CD14-positive monocyte (primary cell): ENCODE measurements around the gene TRIM42. TPM values are rescaled to one million over a fixed set of nuclear protein-coding genes. Genes with fewer than 3 reads are reported as not detected.

Experiments
- DNase-seq, 3 donors: peaks; one replicate each; pipeline ENCODE4 v3.0.0-alpha.2; 2011 to 2022
- H2AFZ ChIP-seq: 2 replicates; pipeline ENCODE4 v1.6.0; 2012; ENCODE audit warnings: mild to moderate bottlenecking, low read depth, low read length, inconsistent platforms; ENCODE audit not compliant: insufficient read depth, poor library complexity, severe bottlenecking
- H3K27ac ChIP-seq, 2 donors: 1 replicate in 1 of 2; 2 replicates in 1 of 2; pipeline ENCODE4 v1.5.1; 2012 to 2013; ENCODE audit warnings: low read length in 2 of 2, control low read depth in 1 of 2, inconsistent platforms in 1 of 2, low read depth in 1 of 2, mild to moderate bottlenecking in 1 of 2
- H3K27me3 ChIP-seq, 2 donors: one replicate each; pipeline versions ENCODE4 v1.6.0 to v1.6.1; 2011 to 2013; ENCODE audit warnings: low read length in 2 of 2; ENCODE audit not compliant: control insufficient read depth in 2 of 2, insufficient read depth in 2 of 2
- H3K36me3 ChIP-seq, 2 donors: replicated peaks in 1 of 2; 1 replicate in 1 of 2; 2 replicates in 1 of 2; pipeline versions ENCODE4 v1.5.1 to v1.6.1; 2012 to 2013; ENCODE audit warnings: low read length in 2 of 2, control low read depth in 1 of 2, inconsistent platforms in 1 of 2, mild to moderate bottlenecking in 1 of 2; ENCODE audit not compliant: insufficient read depth in 2 of 2, control insufficient read depth in 1 of 2
- H3K4me1 ChIP-seq, 2 donors: 1 replicate in 1 of 2; 2 replicates in 1 of 2; pipeline versions ENCODE4 v1.5.1 to v1.6.1; 2012 to 2013; ENCODE audit warnings: low read length in 2 of 2, control low read depth in 1 of 2, inconsistent platforms in 1 of 2, mild to moderate bottlenecking in 1 of 2, moderate library complexity in 1 of 2; ENCODE audit not compliant: insufficient read depth in 2 of 2, control insufficient read depth in 1 of 2
- H3K4me2 ChIP-seq: replicated peaks from 2 replicates; pipeline ENCODE3; 2012; ENCODE audit warnings: low read length, moderate library complexity, mild to moderate bottlenecking; ENCODE audit not compliant: poor library complexity, severe bottlenecking; ENCODE audit errors: extremely low read depth
- H3K4me3 ChIP-seq, 3 experiments: fragments of 200-600 bp in 1 of 3; sonication (generic) in 1 of 3; replicated peaks in 1 of 3; 1 replicate in 2 of 3; 2 replicates in 1 of 3; pipeline ENCODE4 v1.5.1; 2011 to 2013; ENCODE audit warnings: low read length in 3 of 3, mild to moderate bottlenecking in 3 of 3, control low read depth in 2 of 3, low read depth in 2 of 3, inconsistent platforms in 1 of 3, moderate library complexity in 1 of 3
- H3K79me2 ChIP-seq: 2 replicates; pipeline ENCODE4 v1.6.0; 2012; ENCODE audit warnings: mild to moderate bottlenecking, control low read depth, inconsistent platforms, low read length, moderate library complexity; ENCODE audit not compliant: insufficient read depth
- H3K9ac ChIP-seq: 2 replicates; pipeline ENCODE4 v1.6.0; 2017; ENCODE audit warnings: low read length, mild to moderate bottlenecking; ENCODE audit not compliant: insufficient read depth, poor library complexity, severe bottlenecking
- H3K9me3 ChIP-seq, 2 donors: replicated peaks in 1 of 2; 1 replicate in 1 of 2; 2 replicates in 1 of 2; pipeline versions ENCODE4 v1.5.1 to v1.6.1; 2012 to 2013; ENCODE audit warnings: low read length in 2 of 2, control low read depth in 1 of 2; ENCODE audit not compliant: control insufficient read depth in 1 of 2, insufficient read depth in 1 of 2
- H4K20me1 ChIP-seq: 2 replicates; pipeline ENCODE4 v1.6.0; 2012; ENCODE audit warnings: mild to moderate bottlenecking, low read length, control low read depth, moderate library complexity; ENCODE audit not compliant: insufficient read depth
- H3K27ac Mint-ChIP-seq, 7 donors: one replicate each; pipeline ENCODE4 v1.8.0; 2020; ENCODE audit warnings: mild to moderate bottlenecking in 7 of 7, mixed read lengths in 7 of 7, moderate library complexity in 6 of 7, inconsistent platforms in 2 of 7
- H3K27me3 Mint-ChIP-seq, 3 donors: one replicate each; pipeline ENCODE4 v1.8.0; 2021 to 2022; ENCODE audit warnings: low read depth in 3 of 3, mild to moderate bottlenecking in 3 of 3, mixed read lengths in 3 of 3, moderate library complexity in 3 of 3, inconsistent platforms in 1 of 3
- H3K36me3 Mint-ChIP-seq, 2 donors: one replicate each; pipeline ENCODE4 v1.8.0; 2020; ENCODE audit warnings: mixed read lengths in 2 of 2, inconsistent platforms in 1 of 2, mild to moderate bottlenecking in 1 of 2
- H3K4me1 Mint-ChIP-seq: one replicate; pipeline ENCODE4 v1.8.0; 2020; ENCODE audit warnings: mild to moderate bottlenecking, mixed read lengths
- H3K4me3 Mint-ChIP-seq, 2 donors: one replicate each; pipeline ENCODE4 v1.8.0; 2020; ENCODE audit warnings: mild to moderate bottlenecking in 2 of 2, mixed read lengths in 2 of 2, moderate library complexity in 1 of 2
- H3K9me3 Mint-ChIP-seq, 7 donors: one replicate each; pipeline ENCODE4 v1.8.0; 2020 to 2022; ENCODE audit warnings: mixed read lengths in 7 of 7, mild to moderate bottlenecking in 6 of 7, moderate library complexity in 6 of 7, inconsistent platforms in 2 of 7
- intact Hi-C, 2 donors: fragments of 100-400 bp; cut with micrococcal nuclease; formaldehyde crosslinking; loops; one replicate each; pipeline versions ENCODE4 v1.15.0 to v1.15.1; 2023
- polyA plus RNA-seq, 3 donors: library from polyadenylated mRNA; depleted of rRNA in 1 of 3; unstranded in 2 of 3; stranded (reverse) in 1 of 3; fragments of 300-500 nt in 2 of 3; fragments of >200 nt in 1 of 3; fragmentation: Illumina TruSeq in 2 of 3; gene quantifications; 1 replicate in 2 of 3; 2 replicates in 1 of 3; pipeline ENCODE4 v1.2.3, GENCODE V29; 2012 to 2021
- TF ChIP-seq, protein P1 (sequence below): fragments of 200-600 bp; IDR thresholded peaks from one replicate; pipeline ENCODE4 v1.8.0; 2022; ENCODE audit warnings: antibody characterized with exemption, mild to moderate bottlenecking

Gene TRIM42
- polyA plus RNA-seq, 3 donors: not detected

DNA sequence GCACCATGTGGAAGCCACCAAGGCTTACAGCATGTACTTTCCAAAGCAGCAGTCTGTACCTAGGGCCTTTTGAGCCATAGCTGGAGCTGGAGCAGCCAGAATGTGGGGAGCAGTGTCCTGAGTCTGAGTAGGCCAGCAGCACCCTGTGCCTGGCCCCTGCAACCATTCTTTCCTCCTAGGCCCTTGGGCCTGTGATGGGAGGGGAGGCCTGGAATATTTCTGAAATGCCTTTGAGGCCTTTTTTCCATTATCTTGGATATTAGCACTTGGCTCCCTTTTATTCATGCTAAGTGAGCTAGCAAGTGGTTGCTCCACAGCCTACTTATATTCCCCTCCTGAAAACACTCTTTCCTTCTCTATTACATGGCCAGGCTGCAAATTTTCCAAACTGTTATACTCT, 28.1 kb downstream of the TRIM42 start:
- intact Hi-C loops: no loop called here
- Histone ChIP-seq H3K9ac (no peak overlapping the region), H3K27ac (no peak overlapping the region), H3K4me3 (no peak overlapping the region), H3K27me3 (no peaks in the 10 kb centered on the region), H3K4me2 (no peak overlapping the region), H3K4me1 (no peaks in the 10 kb centered on the region), H3K79me2 (no peaks in the 10 kb centered on the region), H4K20me1 (no peaks in the 10 kb centered on the region), H3K9me3 (peaks cover 0 to 7% of the 10 kb centered on the region in 2 donors), H3K36me3 (no peaks in the 10 kb centered on the region), H2AFZ (no peak overlapping the region)
- H3K27me3 Mint-ChIP-seq: peaks cover 0 to 5% (median 4%) of the 10 kb centered on the region in 3 donors
- no peaks in the 10 kb centered on the region for H3K4me1 Mint-ChIP-seq
- no peak overlapping the region for H3K4me3 Mint-ChIP-seq
- peaks cover 0 to 11% (median 3%) of the 10 kb centered on the region in 7 donors for H3K9me3 Mint-ChIP-seq
- no peak for DNase-seq
- H3K36me3 Mint-ChIP-seq: no peaks in the 10 kb centered on the region
- H3K27ac Mint-ChIP-seq: no peak overlapping the region
- TF ChIP-seq, protein P1, sequence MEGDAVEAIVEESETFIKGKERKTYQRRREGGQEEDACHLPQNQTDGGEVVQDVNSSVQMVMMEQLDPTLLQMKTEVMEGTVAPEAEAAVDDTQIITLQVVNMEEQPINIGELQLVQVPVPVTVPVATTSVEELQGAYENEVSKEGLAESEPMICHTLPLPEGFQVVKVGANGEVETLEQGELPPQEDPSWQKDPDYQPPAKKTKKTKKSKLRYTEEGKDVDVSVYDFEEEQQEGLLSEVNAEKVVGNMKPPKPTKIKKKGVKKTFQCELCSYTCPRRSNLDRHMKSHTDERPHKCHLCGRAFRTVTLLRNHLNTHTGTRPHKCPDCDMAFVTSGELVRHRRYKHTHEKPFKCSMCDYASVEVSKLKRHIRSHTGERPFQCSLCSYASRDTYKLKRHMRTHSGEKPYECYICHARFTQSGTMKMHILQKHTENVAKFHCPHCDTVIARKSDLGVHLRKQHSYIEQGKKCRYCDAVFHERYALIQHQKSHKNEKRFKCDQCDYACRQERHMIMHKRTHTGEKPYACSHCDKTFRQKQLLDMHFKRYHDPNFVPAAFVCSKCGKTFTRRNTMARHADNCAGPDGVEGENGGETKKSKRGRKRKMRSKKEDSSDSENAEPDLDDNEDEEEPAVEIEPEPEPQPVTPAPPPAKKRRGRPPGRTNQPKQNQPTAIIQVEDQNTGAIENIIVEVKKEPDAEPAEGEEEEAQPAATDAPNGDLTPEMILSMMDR: no peak

DNA sequence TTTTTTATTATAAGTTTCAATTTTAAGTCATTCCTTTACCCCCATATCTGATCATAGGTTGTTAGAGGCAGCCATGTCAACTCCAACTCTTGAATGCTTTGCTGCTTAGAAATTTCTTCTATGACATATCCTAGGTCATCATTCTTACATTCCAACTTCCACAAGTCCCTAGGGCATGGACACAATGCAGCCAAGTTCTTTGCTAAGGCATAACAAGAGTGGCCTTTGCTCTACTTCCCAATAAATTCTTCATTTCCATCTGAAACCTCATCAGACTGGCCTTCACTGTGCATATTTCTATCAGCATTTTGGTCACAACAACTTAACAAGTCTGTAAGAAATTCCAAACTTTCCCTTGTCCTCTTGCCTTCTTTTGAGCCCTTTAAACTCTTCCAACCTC, 28.5 kb downstream of the TRIM42 start:
- no peak overlapping the region for H2AFZ ChIP-seq
- no peaks in the 10 kb centered on the region for H4K20me1 ChIP-seq
- H3K4me3 Mint-ChIP-seq: no peak overlapping the region
- no peaks in the 10 kb centered on the region for H3K4me1 ChIP-seq
- no peaks in the 10 kb centered on the region for H3K79me2 ChIP-seq
- no peak for DNase-seq
- H3K4me1 Mint-ChIP-seq: no peaks in the 10 kb centered on the region
- no peaks in the 10 kb centered on the region for H3K36me3 ChIP-seq
- H3K9me3 Mint-ChIP-seq: peaks cover 0 to 11% (median 3%) of the 10 kb centered on the region in 7 donors
- peaks cover 0 to 5% (median 4%) of the 10 kb centered on the region in 3 donors for H3K27me3 Mint-ChIP-seq
- intact Hi-C loops: no loop called here
- H3K4me3 ChIP-seq: no peak overlapping the region
- no peak overlapping the region for H3K9ac ChIP-seq
- TF ChIP-seq, protein P1: no peak
- peaks cover 0 to under 1% of the 10 kb centered on the region in 2 donors for H3K27me3 ChIP-seq
- H3K27ac ChIP-seq: no peak overlapping the region
- peaks cover 0 to 7% of the 10 kb centered on the region in 2 donors for H3K9me3 ChIP-seq
- no peaks in the 10 kb centered on the region for H3K36me3 Mint-ChIP-seq
- no peak overlapping the region for H3K27ac Mint-ChIP-seq
- H3K4me2 ChIP-seq: no peak overlapping the region
